Loucy (cell line): ENCODE results near the gene FECH.

Experiments used
- H2AFZ ChIP-seq: fragments of 200-600 bp; sonication (generic); 2 replicates; pipeline ENCODE4 v1.6.0; 2016; ENCODE audit warnings: antibody characterized with exemption, mild to moderate bottlenecking, low read length, moderate library complexity
- H3F3A ChIP-seq: fragments of 200-600 bp; 2 replicates; pipeline ENCODE4 v1.6.0; 2016; ENCODE audit warnings: antibody characterized with exemption, low read depth, mild to moderate bottlenecking
- H3K27me3 ChIP-seq: fragments of 200-600 bp; sonication (generic); 2 replicates; pipeline ENCODE4 v1.6.1; 2014; ENCODE audit warnings: low read length, mild to moderate bottlenecking; ENCODE audit not compliant: insufficient read depth, poor library complexity, severe bottlenecking
- H3K36me3 ChIP-seq: fragments of 200-600 bp; sonication (generic); 2 replicates; pipeline ENCODE4 v1.6.1; 2016; ENCODE audit warnings: low read length; ENCODE audit not compliant: insufficient read depth
- H3K4me1 ChIP-seq: fragments of 200-600 bp; sonication (generic); 2 replicates; pipeline ENCODE4 v1.5.1; 2014; ENCODE audit warnings: low read length, mild to moderate bottlenecking; ENCODE audit not compliant: insufficient read depth, poor library complexity, severe bottlenecking
- H3K4me2 ChIP-seq: fragments of 200-600 bp; sonication (generic); 2 replicates; pipeline ENCODE4 v1.6.0; 2014; ENCODE audit warnings: antibody characterized with exemption, low read length, low read depth, mild to moderate bottlenecking; ENCODE audit not compliant: poor library complexity, severe bottlenecking
- H3K4me3 ChIP-seq: fragments of 200-600 bp; sonication (generic); 2 replicates; pipeline ENCODE4 v1.5.1; 2014; ENCODE audit warnings: low read length, mild to moderate bottlenecking, mixed read lengths; ENCODE audit not compliant: poor library complexity, severe bottlenecking
- H3K79me2 ChIP-seq: fragments of 200-600 bp; sonication (generic); 2 replicates; pipeline ENCODE4 v1.6.1; 2014; ENCODE audit warnings: low read length; ENCODE audit not compliant: insufficient read depth
- H3K9ac ChIP-seq: fragments of 200-600 bp; sonication (generic); 2 replicates; pipeline ENCODE4 v1.6.0; 2014; ENCODE audit warnings: mild to moderate bottlenecking, low read depth, low read length, moderate library complexity; ENCODE audit not compliant: poor library complexity, severe bottlenecking
- H3K9me2 ChIP-seq: fragments of 200-600 bp; sonication (generic); replicated peaks from 2 replicates; pipeline ENCODE4 v1.6.1; 2016; ENCODE audit warnings: low read depth, low read length, mixed read lengths
- H3K9me3 ChIP-seq: fragments of 200-600 bp; sonication (generic); 2 replicates; pipeline ENCODE4 v1.6.1; 2014; ENCODE audit warnings: mild to moderate bottlenecking, antibody characterized with exemption, low read length, low read depth; ENCODE audit not compliant: insufficient read depth
- H4K20me1 ChIP-seq: fragments of 200-600 bp; sonication (generic); 2 replicates; pipeline ENCODE4 v1.6.0; 2014; ENCODE audit warnings: antibody characterized with exemption, low read length, mild to moderate bottlenecking; ENCODE audit not compliant: insufficient read depth, poor library complexity, severe bottlenecking
- CTCF ChIP-seq: fragments of 200-600 bp; sonication (generic); conservative IDR thresholded peaks from 2 replicates; pipeline ENCODE4 v1.5.1; 2014; ENCODE audit warnings: mild to moderate bottlenecking, antibody characterized with exemption, low read length
- EZH2phosphoT487 ChIP-seq: fragments of 200-600 bp; IDR thresholded peaks from 2 replicates; pipeline ENCODE4 v1.6.1; 2018; ENCODE audit warnings: antibody characterized with exemption, mild to moderate bottlenecking, moderate library complexity, borderline replicate concordance

FECH gene

GRCh38 chr18:57619876-57620275 is 33.4 kb upstream of the FECH start:
- H3K9ac ChIP-seq = peak overlapping the region; percentile 94

GRCh38 chr18:57618910-57619309 is 32.4 kb upstream of the FECH start:
- peaks cover 27% of the 10 kb centered on the region for H3K4me1 ChIP-seq
- H3K9me3 ChIP-seq = no peaks in the 10 kb centered on the region
- peaks cover 47% of the 10 kb centered on the region for H3K79me2 ChIP-seq
- no peaks in the 10 kb centered on the region for H3K9me2 ChIP-seq
- no peak overlapping the region for H2AFZ ChIP-seq
- no peak overlapping the region for H3K4me3 ChIP-seq
- peaks cover 30% of the 10 kb centered on the region for H4K20me1 ChIP-seq
- TF ChIP-seq EZH2phosphoT487 (no peak), CTCF (no peak)
- H3K9ac ChIP-seq = no peak overlapping the region
- peaks cover 8% of the 10 kb centered on the region; the same call in 1 of the 2 replicates for H3K36me3 ChIP-seq
- H3K4me2 ChIP-seq = peak overlapping the region; percentile 13
- H3F3A ChIP-seq = no peaks in the 10 kb centered on the region
- H3K27me3 ChIP-seq = no peaks in the 10 kb centered on the region

More at GRCh38 chr18:57619876-57620275, 33.4 kb upstream of the FECH start:
- Histone ChIP-seq H3K27me3 (no peaks in the 10 kb centered on the region), H2AFZ (no peak overlapping the region), H3K9me3 (no peaks in the 10 kb centered on the region), H3K4me1 (peaks cover 27% of the 10 kb centered on the region), H3K79me2 (peaks cover 47% of the 10 kb centered on the region), H3K4me2 (peak overlapping the region; percentile 83), H3K4me3 (peak overlapping the region; percentile 90), H4K20me1 (peaks cover 26% of the 10 kb centered on the region), H3F3A (no peaks in the 10 kb centered on the region), H3K36me3 (peaks cover 6% of the 10 kb centered on the region; the same call in 1 of the 2 replicates), H3K9me2 (no peaks in the 10 kb centered on the region)
- TF ChIP-seq CTCF = no peak
- TF ChIP-seq EZH2phosphoT487 = no peak

- H4K20me1 ChIP-seq = no peaks in the 10 kb centered on the region
- no peaks in the 10 kb centered on the region for H3K79me2 ChIP-seq
- H2AFZ ChIP-seq = no peak overlapping the region
- no peak for TF ChIP-seq CTCF
- TF ChIP-seq EZH2phosphoT487 = no peak
- H3K9ac ChIP-seq = no peak overlapping the region
- H3K9me3 ChIP-seq = no peaks in the 10 kb centered on the region
- H3K9me2 ChIP-seq = no peaks in the 10 kb centered on the region
- H3K4me3 ChIP-seq = no peak overlapping the region
- peaks cover 75% of the 10 kb centered on the region for H3K36me3 ChIP-seq
- H3K4me1 ChIP-seq = no peaks in the 10 kb centered on the region
- H3K4me2 ChIP-seq = no peak overlapping the region
- no peaks in the 10 kb centered on the region for H3K27me3 ChIP-seq
- H3F3A ChIP-seq = no peaks in the 10 kb centered on the region
Observed at GRCh38 chr18:57603871-57604270, 17.4 kb upstream of the FECH start.
